CD14-positive monocyte (primary cell): ENCODE measurements around the gene LHPP. TPM values are rescaled to one million over a fixed set of nuclear protein-coding genes. Genes with fewer than 3 reads are reported as not detected.

Experiments used
- DNase-seq, 3 donors: peaks; one replicate each; pipeline ENCODE4 v3.0.0-alpha.2; 2011 to 2022
- H2AFZ ChIP-seq: 2 replicates; pipeline ENCODE4 v1.6.0; 2012; ENCODE audit warnings: mild to moderate bottlenecking, low read depth, low read length, inconsistent platforms; ENCODE audit not compliant: insufficient read depth, poor library complexity, severe bottlenecking
- H3K27ac ChIP-seq, 2 donors: 1 replicate in 1 of 2; 2 replicates in 1 of 2; pipeline ENCODE4 v1.5.1; 2012 to 2013; ENCODE audit warnings: low read length in 2 of 2, control low read depth in 1 of 2, inconsistent platforms in 1 of 2, low read depth in 1 of 2, mild to moderate bottlenecking in 1 of 2
- H3K27me3 ChIP-seq, 2 donors: one replicate each; pipeline versions ENCODE4 v1.6.0 to v1.6.1; 2011 to 2013; ENCODE audit warnings: low read length in 2 of 2; ENCODE audit not compliant: control insufficient read depth in 2 of 2, insufficient read depth in 2 of 2
- H3K36me3 ChIP-seq, 2 donors: replicated peaks in 1 of 2; 1 replicate in 1 of 2; 2 replicates in 1 of 2; pipeline versions ENCODE4 v1.5.1 to v1.6.1; 2012 to 2013; ENCODE audit warnings: low read length in 2 of 2, control low read depth in 1 of 2, inconsistent platforms in 1 of 2, mild to moderate bottlenecking in 1 of 2; ENCODE audit not compliant: insufficient read depth in 2 of 2, control insufficient read depth in 1 of 2
- H3K4me1 ChIP-seq, 2 donors: 1 replicate in 1 of 2; 2 replicates in 1 of 2; pipeline versions ENCODE4 v1.5.1 to v1.6.1; 2012 to 2013; ENCODE audit warnings: low read length in 2 of 2, control low read depth in 1 of 2, inconsistent platforms in 1 of 2, mild to moderate bottlenecking in 1 of 2, moderate library complexity in 1 of 2; ENCODE audit not compliant: insufficient read depth in 2 of 2, control insufficient read depth in 1 of 2
- H3K4me2 ChIP-seq: replicated peaks from 2 replicates; pipeline ENCODE3; 2012; ENCODE audit warnings: low read length, moderate library complexity, mild to moderate bottlenecking; ENCODE audit not compliant: poor library complexity, severe bottlenecking; ENCODE audit errors: extremely low read depth
- H3K4me3 ChIP-seq, 3 experiments: fragments of 200-600 bp in 1 of 3; sonication (generic) in 1 of 3; replicated peaks in 1 of 3; 1 replicate in 2 of 3; 2 replicates in 1 of 3; pipeline ENCODE4 v1.5.1; 2011 to 2013; ENCODE audit warnings: low read length in 3 of 3, mild to moderate bottlenecking in 3 of 3, control low read depth in 2 of 3, low read depth in 2 of 3, inconsistent platforms in 1 of 3, moderate library complexity in 1 of 3
- H3K79me2 ChIP-seq: 2 replicates; pipeline ENCODE4 v1.6.0; 2012; ENCODE audit warnings: mild to moderate bottlenecking, control low read depth, inconsistent platforms, low read length, moderate library complexity; ENCODE audit not compliant: insufficient read depth
- H3K9ac ChIP-seq: 2 replicates; pipeline ENCODE4 v1.6.0; 2017; ENCODE audit warnings: low read length, mild to moderate bottlenecking; ENCODE audit not compliant: insufficient read depth, poor library complexity, severe bottlenecking
- H3K9me3 ChIP-seq, 2 donors: replicated peaks in 1 of 2; 1 replicate in 1 of 2; 2 replicates in 1 of 2; pipeline versions ENCODE4 v1.5.1 to v1.6.1; 2012 to 2013; ENCODE audit warnings: low read length in 2 of 2, control low read depth in 1 of 2; ENCODE audit not compliant: control insufficient read depth in 1 of 2, insufficient read depth in 1 of 2
- H4K20me1 ChIP-seq: 2 replicates; pipeline ENCODE4 v1.6.0; 2012; ENCODE audit warnings: mild to moderate bottlenecking, low read length, control low read depth, moderate library complexity; ENCODE audit not compliant: insufficient read depth
- H3K27ac Mint-ChIP-seq, 7 donors: one replicate each; pipeline ENCODE4 v1.8.0; 2020; ENCODE audit warnings: mild to moderate bottlenecking in 7 of 7, mixed read lengths in 7 of 7, moderate library complexity in 6 of 7, inconsistent platforms in 2 of 7
- H3K27me3 Mint-ChIP-seq, 3 donors: one replicate each; pipeline ENCODE4 v1.8.0; 2021 to 2022; ENCODE audit warnings: low read depth in 3 of 3, mild to moderate bottlenecking in 3 of 3, mixed read lengths in 3 of 3, moderate library complexity in 3 of 3, inconsistent platforms in 1 of 3
- H3K36me3 Mint-ChIP-seq, 2 donors: one replicate each; pipeline ENCODE4 v1.8.0; 2020; ENCODE audit warnings: mixed read lengths in 2 of 2, inconsistent platforms in 1 of 2, mild to moderate bottlenecking in 1 of 2
- H3K4me1 Mint-ChIP-seq: one replicate; pipeline ENCODE4 v1.8.0; 2020; ENCODE audit warnings: mild to moderate bottlenecking, mixed read lengths
- H3K4me3 Mint-ChIP-seq, 2 donors: one replicate each; pipeline ENCODE4 v1.8.0; 2020; ENCODE audit warnings: mild to moderate bottlenecking in 2 of 2, mixed read lengths in 2 of 2, moderate library complexity in 1 of 2
- H3K9me3 Mint-ChIP-seq, 7 donors: one replicate each; pipeline ENCODE4 v1.8.0; 2020 to 2022; ENCODE audit warnings: mixed read lengths in 7 of 7, mild to moderate bottlenecking in 6 of 7, moderate library complexity in 6 of 7, inconsistent platforms in 2 of 7
- WGBS: methylation state at CpG from one replicate; pipeline ENCODE4 v1.1.5; 2013; ENCODE audit warnings: missing lambda C conversion rate; ENCODE audit not compliant: insufficient coverage; 5-methylcytosine and 5-hydroxymethylcytosine counted together
- intact Hi-C, 2 donors: fragments of 100-400 bp; cut with micrococcal nuclease; formaldehyde crosslinking; loops; one replicate each; pipeline versions ENCODE4 v1.15.0 to v1.15.1; 2023
- polyA plus RNA-seq, 3 donors: library from polyadenylated mRNA; depleted of rRNA in 1 of 3; unstranded in 2 of 3; stranded (reverse) in 1 of 3; fragments of 300-500 nt in 2 of 3; fragments of >200 nt in 1 of 3; fragmentation: Illumina TruSeq in 2 of 3; gene quantifications; 1 replicate in 2 of 3; 2 replicates in 1 of 3; pipeline ENCODE4 v1.2.3, GENCODE V29; 2012 to 2021
- TF ChIP-seq, protein P1 (sequence below): fragments of 200-600 bp; IDR thresholded peaks from one replicate; pipeline ENCODE4 v1.8.0; 2022; ENCODE audit warnings: antibody characterized with exemption, mild to moderate bottlenecking

The LHPP gene
- polyA plus RNA-seq, 3 donors, result 15.2 to 20.6 (median 19.5) TPM

DNA sequence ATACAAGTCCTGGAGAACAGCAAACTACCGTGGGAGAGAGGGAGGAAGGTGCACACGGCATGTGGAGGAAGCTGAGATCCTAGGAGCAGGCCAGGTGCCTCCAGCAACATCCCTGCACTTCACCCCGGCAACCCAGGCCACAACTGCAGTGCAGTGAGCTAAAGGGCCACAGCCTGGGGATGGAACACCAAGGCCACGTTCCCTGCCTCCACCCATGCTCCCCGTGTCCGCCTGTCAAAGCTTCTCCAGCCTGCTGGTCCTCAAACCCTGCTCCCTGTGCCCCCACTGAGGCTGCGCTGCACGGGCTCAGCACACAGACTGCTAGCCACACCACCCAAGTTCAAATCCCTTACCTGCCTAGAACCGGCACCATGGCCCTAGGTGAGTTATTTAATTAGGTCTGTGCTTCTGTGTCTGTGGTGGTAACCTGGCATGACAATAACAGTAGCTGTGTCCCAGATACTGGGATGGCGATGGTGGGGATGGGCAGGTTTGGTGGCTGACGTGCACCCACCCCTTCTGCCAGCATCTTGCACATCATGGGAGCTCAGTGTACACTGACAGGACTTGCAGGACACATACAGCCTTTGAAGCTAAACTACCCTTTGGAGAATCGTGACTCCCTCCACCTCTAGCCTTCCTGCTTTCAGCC is 197.1 kb downstream of the LHPP start:
- Mint-ChIP-seq H3K27ac (peak overlapping the region in 5 of 7 donors; percentile 21 to 81 (median 57)), H3K36me3 (peaks cover 54 to 68% of the 10 kb centered on the region in 2 donors), H3K9me3 (no peaks in the 10 kb centered on the region), H3K4me1 (peaks cover 55% of the 10 kb centered on the region), H3K4me3 (no peak overlapping the region), H3K27me3 (peaks cover 0 to 2% (median 0%) of the 10 kb centered on the region in 3 donors)
- H3K79me2 ChIP-seq, result peaks cover 89% of the 10 kb centered on the region
- intact Hi-C loops, result no loop called here
- no peak overlapping the region for H3K4me3 ChIP-seq
- WGBS, result 97% methylated on average over 6 of the region's 12 CpGs
- peak overlapping the region in 1 of 2 donors; percentile 52 for H3K27ac ChIP-seq
- H3K4me2 ChIP-seq, result no peak overlapping the region
- no peak for DNase-seq
- H3K9ac ChIP-seq, result no peak overlapping the region
- H3K36me3 ChIP-seq, result peaks cover 9 to 51% of the 10 kb centered on the region in 2 donors
- TF ChIP-seq, protein P1, sequence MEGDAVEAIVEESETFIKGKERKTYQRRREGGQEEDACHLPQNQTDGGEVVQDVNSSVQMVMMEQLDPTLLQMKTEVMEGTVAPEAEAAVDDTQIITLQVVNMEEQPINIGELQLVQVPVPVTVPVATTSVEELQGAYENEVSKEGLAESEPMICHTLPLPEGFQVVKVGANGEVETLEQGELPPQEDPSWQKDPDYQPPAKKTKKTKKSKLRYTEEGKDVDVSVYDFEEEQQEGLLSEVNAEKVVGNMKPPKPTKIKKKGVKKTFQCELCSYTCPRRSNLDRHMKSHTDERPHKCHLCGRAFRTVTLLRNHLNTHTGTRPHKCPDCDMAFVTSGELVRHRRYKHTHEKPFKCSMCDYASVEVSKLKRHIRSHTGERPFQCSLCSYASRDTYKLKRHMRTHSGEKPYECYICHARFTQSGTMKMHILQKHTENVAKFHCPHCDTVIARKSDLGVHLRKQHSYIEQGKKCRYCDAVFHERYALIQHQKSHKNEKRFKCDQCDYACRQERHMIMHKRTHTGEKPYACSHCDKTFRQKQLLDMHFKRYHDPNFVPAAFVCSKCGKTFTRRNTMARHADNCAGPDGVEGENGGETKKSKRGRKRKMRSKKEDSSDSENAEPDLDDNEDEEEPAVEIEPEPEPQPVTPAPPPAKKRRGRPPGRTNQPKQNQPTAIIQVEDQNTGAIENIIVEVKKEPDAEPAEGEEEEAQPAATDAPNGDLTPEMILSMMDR, result no peak
- no peaks in the 10 kb centered on the region for H3K9me3 ChIP-seq
- no peak overlapping the region for H2AFZ ChIP-seq
- H3K4me1 ChIP-seq, result peaks cover 21 to 34% of the 10 kb centered on the region in 2 donors
- H3K27me3 ChIP-seq, result no peaks in the 10 kb centered on the region
- H4K20me1 ChIP-seq, result peaks cover 93% of the 10 kb centered on the region

DNA sequence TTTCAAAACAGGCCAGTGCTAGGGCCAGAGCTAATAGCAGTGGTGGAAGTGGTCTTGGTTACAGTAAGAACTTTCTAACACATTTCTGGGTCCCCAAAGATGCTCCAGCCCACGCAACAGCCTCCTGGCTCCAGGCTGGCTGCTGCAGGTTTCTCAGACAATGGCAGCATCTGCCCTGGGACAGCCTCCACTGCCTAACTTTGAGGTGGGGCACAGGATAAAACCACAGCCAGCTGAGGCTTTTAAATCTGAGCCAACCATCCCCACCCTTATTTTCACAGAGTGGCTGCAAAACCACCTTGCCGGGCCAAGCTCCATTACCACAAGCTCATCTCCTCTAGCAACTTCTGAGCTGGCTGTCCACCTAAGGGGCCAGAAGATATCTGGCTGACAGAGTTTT is 197.8 kb downstream of the LHPP start:
- peaks cover 89% of the 10 kb centered on the region for H3K79me2 ChIP-seq

More for the DNA sequence above, 197.8 kb downstream of the LHPP start:
- Mint-ChIP-seq H3K27ac (peak overlapping the region in 4 of 7 donors; percentile 22 to 87 (median 56)), H3K4me3 (no peak overlapping the region), H3K27me3 (peaks cover 0 to 2% (median 0%) of the 10 kb centered on the region in 3 donors), H3K9me3 (no peaks in the 10 kb centered on the region), H3K36me3 (peaks cover 53 to 68% of the 10 kb centered on the region in 2 donors), H3K4me1 (peaks cover 53% of the 10 kb centered on the region)
- Histone ChIP-seq H3K9me3 (no peaks in the 10 kb centered on the region), H3K27ac (no peak overlapping the region), H3K4me3 (no peak overlapping the region), H3K4me1 (peaks cover 21 to 34% of the 10 kb centered on the region in 2 donors), H2AFZ (no peak overlapping the region), H3K27me3 (no peaks in the 10 kb centered on the region), H3K36me3 (peaks cover 13 to 51% of the 10 kb centered on the region in 2 donors), H3K9ac (no peak overlapping the region), H3K4me2 (no peak overlapping the region), H4K20me1 (peaks cover 93% of the 10 kb centered on the region)
- TF ChIP-seq, protein P1, result no peak
- WGBS, result 72% methylated on average over 2 of the region's 2 CpGs
- no peak for DNase-seq
- intact Hi-C loops, result no loop called here
